HG03439 (cell line): ENCODE results near the gene FUT8.
"Not testable (repeated sequence)": the region's sequence is repeated elsewhere in the genome, so short reads cannot be mapped to it uniquely, and the experiment has no call there.

Experiments used
- ATAC-seq: cut with Tn5 transposase; IDR thresholded peaks from one replicate; pipeline ENCODE4 v1.9.1; 2021; ENCODE audit warnings: mild to moderate bottlenecking, moderate library complexity; ENCODE audit not compliant: unreplicated experiment

Gene FUT8

DNA sequence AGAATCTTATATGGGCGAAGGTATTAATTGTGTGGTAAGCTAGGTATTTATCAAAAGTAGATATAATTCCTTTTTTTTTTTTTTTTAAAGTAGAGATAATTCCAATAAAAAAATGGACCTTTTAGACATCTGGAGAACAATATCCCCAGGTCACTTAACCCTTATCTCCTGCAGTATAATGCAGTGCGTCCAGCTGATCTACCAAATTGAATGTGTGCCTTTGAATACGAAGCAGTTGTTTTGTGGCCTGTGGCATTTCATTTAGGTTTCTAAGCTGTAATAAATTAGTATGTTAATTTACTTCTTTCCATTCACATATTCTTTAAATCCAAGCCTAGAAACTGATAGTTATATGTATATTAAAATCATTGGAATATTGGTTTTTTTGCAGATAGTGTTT, 3.1 kb downstream of the FUT8 start:
- ATAC-seq: no peak

GRCh38 chr14:65419593-65420252, 7.2 kb downstream of the FUT8 start:
- no peak for ATAC-seq

- no peak for ATAC-seq
Observed at GRCh38 chr14:65421201-65421981, 8.9 kb downstream of the FUT8 start.

DNA sequence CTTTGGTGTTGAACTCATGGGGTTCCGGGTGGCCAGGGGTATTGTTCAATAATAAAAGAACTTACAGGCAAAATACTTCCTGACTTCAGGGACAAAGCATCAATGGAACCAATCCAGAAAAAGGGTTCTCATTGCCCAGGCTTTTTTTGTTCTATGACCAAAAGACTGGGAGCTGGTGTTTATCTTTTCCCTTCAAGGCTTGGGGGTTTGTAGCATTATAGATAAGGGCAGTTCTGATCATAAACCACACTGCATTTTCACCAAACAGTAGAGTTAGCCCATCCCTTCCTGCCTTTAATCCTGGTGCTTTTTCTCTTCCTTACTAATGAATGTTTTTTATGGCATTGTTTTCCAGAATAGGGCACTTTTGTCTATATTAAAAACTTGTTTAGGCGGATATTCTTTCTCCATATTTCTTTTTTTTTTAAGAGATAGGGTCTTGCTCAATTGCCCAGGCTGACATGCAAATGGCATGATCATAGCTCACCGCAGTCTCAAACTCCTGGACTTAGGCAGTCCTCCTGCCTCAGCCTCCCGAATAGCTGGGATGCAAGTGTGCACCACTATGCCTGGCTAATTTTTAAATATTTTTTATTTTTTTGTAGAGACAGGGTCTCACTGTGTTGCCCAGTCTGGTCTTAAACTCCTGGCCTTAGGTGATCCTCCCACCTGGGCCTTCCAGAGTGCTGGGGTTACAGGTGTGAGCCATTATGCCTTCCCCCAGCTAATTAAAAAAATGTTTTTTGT, 9.7 kb downstream of the FUT8 start:
- ATAC-seq: no peak

GRCh38 chr14:65423982-65424381, 11.5 kb downstream of the FUT8 start:
- ATAC-seq: no peak

GRCh38 chr14:65424531-65424930, 12.0 kb downstream of the FUT8 start:
- no peak for ATAC-seq

GRCh38 chr14:65425885-65426284, 13.4 kb downstream of the FUT8 start:
- no peak for ATAC-seq

GRCh38 chr14:65426902-65427301, 14.4 kb downstream of the FUT8 start:
- not testable (repeated sequence) for ATAC-seq

DNA sequence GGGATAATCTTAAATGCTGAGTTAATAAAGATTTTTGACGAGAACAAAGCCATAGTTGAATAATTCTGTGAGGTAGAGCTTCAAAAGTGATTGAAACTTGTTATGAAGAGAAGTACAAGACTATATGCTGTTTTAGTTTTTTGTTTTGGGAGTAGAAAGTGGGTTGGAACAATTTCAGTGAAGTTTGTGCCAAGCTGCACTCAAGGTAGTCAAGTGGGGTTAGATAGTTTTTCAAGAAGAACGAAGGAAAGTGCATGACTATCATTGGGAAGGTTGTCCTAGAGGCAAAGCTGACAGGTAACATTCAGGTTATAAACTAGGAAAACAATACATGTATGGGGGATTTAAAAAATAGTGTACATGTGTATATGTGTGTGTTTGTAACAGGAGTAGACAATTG, 16.2 kb downstream of the FUT8 start:
- ATAC-seq: no peak

DNA sequence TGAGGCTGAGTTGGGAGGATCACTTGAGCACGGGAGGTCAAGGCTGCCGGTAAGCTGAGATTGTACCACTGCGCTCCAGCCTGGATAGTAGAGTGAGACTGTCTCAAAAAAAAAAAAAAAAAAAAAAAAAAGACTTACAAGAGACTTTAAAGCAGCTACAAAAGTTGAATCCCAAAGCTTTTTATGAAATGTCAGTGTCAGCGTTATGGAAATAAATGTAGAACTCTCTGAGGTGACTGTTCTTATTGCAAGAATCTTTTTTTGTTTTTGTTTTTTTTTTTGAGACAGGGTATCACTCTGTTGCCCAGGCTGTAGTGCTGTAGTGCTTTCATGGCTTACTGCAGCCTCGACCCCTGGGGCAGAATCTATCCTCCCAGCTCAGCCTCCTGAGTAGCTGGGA, 17.2 kb downstream of the FUT8 start:
- ATAC-seq: no peak

DNA sequence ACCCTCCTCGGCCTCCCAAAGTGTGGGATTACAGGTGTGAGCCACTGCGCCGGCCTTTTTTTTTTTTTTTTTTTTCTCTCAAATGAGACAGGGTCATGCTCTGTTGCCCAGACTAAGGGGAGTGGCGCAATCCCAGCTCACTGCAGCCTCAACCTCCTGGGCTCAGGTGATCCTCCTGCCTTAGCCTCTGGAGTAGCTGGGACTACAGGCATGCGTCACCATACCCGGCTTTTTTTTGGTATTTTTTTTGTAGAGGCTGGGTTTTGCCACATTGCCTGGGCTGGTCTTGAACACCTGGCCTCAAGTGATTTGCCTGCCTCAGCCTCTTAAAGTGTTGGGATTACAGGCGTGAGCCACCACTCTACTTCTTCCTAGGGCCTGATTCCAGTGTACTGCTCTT, 18.7 kb downstream of the FUT8 start:
- ATAC-seq: no peak

DNA sequence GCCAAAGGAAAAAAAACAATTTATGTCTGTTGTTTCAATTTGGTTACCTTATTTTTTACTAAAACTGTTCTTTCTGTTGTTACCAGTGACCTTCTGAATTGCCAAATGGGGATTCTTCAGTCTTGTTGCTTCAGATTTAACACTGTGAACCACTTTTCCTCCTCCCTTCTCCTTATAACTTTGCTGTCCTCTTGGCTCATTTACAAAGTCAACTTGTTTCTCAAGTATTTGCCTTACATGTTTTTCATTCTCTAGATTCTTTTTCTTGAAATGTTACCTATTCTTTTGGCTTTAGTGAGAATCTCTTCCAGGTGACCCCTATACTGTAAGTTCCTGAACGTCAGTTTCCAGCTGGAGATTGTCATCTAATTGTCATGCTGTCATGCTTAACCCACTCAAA, 19.4 kb downstream of the FUT8 start:
- no peak for ATAC-seq

DNA sequence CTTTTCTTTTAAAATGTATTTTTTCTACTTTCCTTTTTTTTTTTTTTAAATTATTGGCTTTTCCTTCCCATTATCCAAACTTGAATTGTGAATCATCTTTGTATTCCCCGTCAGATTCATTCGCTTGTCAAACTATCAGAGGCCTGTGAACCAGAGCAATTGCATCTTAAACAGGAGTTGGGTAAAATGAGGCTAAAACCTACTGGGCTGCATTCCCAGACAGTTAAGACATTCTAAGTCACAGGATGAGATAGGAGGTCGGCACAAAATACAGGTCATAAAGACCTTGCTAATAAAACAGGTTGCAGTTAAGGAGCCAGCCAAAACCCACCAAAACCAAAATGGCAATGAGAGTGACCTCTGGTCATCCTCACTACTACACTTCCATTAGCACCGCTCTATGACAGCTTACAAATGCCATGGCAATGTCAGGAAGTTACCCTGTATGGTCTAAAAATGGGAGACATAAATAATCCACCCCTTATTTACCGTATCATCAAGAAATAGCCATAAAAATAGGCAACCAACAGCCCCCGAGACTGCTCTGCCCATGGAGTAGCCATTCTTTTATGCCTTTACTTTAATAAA, 19.9 kb downstream of the FUT8 start:
- no peak for ATAC-seq

GRCh38 chr14:65433157-65433556, 20.6 kb downstream of the FUT8 start:
- ATAC-seq: no peak

GRCh38 chr14:65433646-65434045, 21.1 kb downstream of the FUT8 start:
- no peak for ATAC-seq

- ATAC-seq: no peak
Observed at GRCh38 chr14:65434216-65434850, 21.8 kb downstream of the FUT8 start.

DNA sequence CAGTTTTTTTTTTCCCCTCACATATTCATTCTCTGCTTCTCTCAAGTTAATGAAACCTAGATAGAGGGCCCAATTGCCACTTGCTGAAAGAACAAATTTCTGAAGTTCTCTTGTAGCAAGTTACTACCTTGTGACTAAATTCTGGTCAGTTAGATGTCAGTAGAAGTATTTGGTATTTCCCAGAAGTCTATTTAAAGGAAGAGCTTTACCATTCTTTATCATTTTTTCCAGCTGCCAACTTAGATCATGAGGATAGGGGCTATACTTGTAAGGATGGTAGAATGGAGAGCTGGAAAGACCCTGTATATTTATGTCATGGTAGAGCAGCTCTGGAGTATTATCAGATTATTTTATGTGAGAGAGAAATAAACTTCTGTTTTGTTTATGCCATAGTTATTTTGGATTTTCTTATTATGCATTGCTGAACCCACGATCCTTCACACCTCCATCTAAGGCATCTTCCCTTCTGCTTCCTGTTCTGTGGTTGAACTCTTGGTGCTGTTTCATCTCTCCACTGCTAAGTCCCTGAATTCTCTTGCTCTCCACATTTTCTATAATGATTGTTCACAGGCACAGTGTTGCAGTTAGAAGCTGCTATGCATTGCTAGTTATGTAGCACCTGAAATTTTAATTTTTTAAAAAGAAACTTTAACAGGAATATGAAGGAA, 25.9 kb downstream of the FUT8 start:
- ATAC-seq: no peak

DNA sequence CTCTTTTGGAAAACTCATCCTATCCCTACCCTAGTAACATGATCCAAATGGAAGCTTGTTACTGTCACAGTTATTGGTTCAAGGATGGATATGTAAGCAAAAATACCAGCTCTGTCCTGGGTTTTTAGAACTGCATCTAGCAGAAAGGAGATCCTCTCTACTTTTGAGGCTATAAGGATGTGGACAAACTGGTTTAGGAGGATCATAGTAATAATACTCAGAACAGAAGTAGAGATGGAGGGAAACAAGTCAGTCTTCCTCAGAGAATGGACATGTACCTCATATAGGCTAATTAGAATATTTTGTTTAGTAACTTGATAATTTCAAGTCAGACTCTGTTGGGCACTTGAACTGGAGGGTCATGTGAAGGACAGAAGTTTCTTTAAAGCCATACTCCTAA, 26.6 kb downstream of the FUT8 start:
- ATAC-seq: no peak

DNA sequence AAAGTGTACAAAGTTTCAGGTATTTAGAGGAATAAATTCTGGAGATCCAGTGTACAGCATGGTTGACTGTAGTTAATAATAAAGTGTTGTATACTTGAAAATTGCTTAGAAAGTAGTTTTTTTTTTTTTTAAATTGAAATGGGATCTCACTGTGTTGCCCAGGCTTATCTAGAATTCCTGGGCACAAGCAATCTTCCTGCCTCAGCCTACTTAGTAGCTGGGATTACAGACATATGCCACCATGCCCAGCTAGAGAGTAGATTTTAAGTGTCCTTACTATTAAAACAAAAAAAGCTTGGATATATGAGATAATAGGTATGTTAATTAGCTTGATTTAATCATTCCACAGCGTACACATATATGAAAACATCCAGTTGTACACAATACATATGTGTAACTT, 27.7 kb downstream of the FUT8 start:
- no peak for ATAC-seq

DNA sequence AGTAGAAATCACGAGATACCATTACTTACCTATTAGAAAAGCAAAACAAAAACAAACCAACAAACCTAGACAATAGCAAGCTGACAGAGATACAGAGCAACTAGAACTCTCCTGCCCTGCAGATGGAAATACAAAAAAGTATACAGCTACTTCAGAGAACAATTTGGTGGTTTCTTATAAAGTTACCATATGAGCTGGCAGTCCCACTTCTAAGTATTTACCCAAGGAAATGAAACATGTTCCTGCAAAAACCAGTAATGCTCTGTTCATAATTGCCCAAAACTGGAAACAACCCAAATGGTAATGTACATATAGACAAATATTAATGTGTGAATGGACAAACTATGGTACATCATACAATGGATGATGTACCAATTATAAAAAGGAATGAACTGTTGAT, 31.7 kb downstream of the FUT8 start:
- no peak for ATAC-seq

DNA sequence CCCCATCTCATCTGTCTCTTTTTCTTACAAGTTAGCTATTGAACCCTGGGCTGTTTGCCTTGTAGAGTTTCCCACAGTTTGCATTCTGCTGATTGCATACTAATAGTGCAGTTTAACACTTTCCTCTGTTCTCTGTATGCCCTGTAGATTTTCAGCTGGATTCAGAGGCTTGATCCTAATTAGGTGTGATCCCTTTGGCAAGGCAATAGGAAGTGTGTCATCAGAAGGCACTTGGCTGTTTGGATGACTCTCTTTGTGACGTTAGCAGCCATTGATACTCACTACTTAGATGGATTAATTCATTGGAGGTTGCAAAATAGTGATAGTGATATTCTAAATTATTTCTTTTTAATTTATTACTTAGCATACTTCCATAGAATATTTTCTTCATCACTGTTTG, 33.6 kb downstream of the FUT8 start:
- no peak for ATAC-seq
